HL-60 (cell line): ENCODE data around the gene RIPK3.

Experiments used
- DNase-seq, 2 experiments: peaks; one replicate each; pipeline ENCODE4 v3.0.0-alpha.2; 2010 to 2020; ENCODE audit warnings: low read depth in 1 of 2, low spot score in 1 of 2
- H3K27ac ChIP-seq: fragments of 250-450 bp; sonication (Bioruptor Pico); replicated peaks from 2 replicates; pipeline ENCODE4 v1.5.1; 2020; ENCODE audit warnings: mild to moderate bottlenecking, moderate library complexity
- H3K27me3 ChIP-seq: fragments of 250-450 bp; sonication (Bioruptor Pico); 2 replicates; pipeline ENCODE4 v1.5.1; 2021; ENCODE audit warnings: mild to moderate bottlenecking, moderate library complexity; ENCODE audit not compliant: insufficient read depth, poor library complexity, severe bottlenecking
- H3K4me3 ChIP-seq: replicated peaks from 2 replicates; pipeline ENCODE4 v1.5.1; 2011; ENCODE audit warnings: mild to moderate bottlenecking, control low read depth, low read length; ENCODE audit not compliant: insufficient read depth
- CTCF ChIP-seq: IDR thresholded peaks from one replicate; pipeline ENCODE4 v1.5.1; 2011; ENCODE audit warnings: low read length, control low read depth, inconsistent platforms; ENCODE audit not compliant: insufficient read depth
- GABPA ChIP-seq: IDR thresholded peaks from 2 replicates; pipeline ENCODE4 v1.6.1; 2012; ENCODE audit warnings: low read depth
- POLR2AphosphoS5 ChIP-seq: IDR thresholded peaks from 2 replicates; pipeline ENCODE4 v1.6.1; 2012; ENCODE audit warnings: low read depth
- SPI1 ChIP-seq: IDR thresholded peaks from 2 replicates; pipeline ENCODE4 v1.6.1; 2012; ENCODE audit warnings: low read depth, mild to moderate bottlenecking, borderline replicate concordance
- TF ChIP-seq, protein P1 (sequence below): IDR thresholded peaks from 2 replicates; pipeline ENCODE4 v1.6.1; 2012; ENCODE audit warnings: low read depth; ENCODE audit not compliant: insufficient replicate concordance

The RIPK3 gene

GRCh38 chr14:24369907-24370687, 30.3 kb upstream of the RIPK3 start:
- TF ChIP-seq GABPA (no peak), POLR2AphosphoS5 (no peak), CTCF (no peak), SPI1 (no peak)
- TF ChIP-seq, protein P1, sequence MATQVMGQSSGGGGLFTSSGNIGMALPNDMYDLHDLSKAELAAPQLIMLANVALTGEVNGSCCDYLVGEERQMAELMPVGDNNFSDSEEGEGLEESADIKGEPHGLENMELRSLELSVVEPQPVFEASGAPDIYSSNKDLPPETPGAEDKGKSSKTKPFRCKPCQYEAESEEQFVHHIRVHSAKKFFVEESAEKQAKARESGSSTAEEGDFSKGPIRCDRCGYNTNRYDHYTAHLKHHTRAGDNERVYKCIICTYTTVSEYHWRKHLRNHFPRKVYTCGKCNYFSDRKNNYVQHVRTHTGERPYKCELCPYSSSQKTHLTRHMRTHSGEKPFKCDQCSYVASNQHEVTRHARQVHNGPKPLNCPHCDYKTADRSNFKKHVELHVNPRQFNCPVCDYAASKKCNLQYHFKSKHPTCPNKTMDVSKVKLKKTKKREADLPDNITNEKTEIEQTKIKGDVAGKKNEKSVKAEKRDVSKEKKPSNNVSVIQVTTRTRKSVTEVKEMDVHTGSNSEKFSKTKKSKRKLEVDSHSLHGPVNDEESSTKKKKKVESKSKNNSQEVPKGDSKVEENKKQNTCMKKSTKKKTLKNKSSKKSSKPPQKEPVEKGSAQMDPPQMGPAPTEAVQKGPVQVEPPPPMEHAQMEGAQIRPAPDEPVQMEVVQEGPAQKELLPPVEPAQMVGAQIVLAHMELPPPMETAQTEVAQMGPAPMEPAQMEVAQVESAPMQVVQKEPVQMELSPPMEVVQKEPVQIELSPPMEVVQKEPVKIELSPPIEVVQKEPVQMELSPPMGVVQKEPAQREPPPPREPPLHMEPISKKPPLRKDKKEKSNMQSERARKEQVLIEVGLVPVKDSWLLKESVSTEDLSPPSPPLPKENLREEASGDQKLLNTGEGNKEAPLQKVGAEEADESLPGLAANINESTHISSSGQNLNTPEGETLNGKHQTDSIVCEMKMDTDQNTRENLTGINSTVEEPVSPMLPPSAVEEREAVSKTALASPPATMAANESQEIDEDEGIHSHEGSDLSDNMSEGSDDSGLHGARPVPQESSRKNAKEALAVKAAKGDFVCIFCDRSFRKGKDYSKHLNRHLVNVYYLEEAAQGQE = no peak
- Histone ChIP-seq H3K27me3 (peaks cover 34% of the 10 kb centered on the region), H3K27ac (no peak overlapping the region), H3K4me3 (no peak overlapping the region)
- DNase-seq = no peak

GRCh38 chr14:24369463-24369862, 29.7 kb upstream of the RIPK3 start:
- no peak overlapping the region for H3K4me3 ChIP-seq
- no peak overlapping the region for H3K27ac ChIP-seq
- no peak for DNase-seq
- H3K27me3 ChIP-seq = peaks cover 34% of the 10 kb centered on the region
- TF ChIP-seq, protein P1 = no peak
- TF ChIP-seq GABPA (no peak), CTCF (no peak), SPI1 (no peak), POLR2AphosphoS5 (no peak)

DNA sequence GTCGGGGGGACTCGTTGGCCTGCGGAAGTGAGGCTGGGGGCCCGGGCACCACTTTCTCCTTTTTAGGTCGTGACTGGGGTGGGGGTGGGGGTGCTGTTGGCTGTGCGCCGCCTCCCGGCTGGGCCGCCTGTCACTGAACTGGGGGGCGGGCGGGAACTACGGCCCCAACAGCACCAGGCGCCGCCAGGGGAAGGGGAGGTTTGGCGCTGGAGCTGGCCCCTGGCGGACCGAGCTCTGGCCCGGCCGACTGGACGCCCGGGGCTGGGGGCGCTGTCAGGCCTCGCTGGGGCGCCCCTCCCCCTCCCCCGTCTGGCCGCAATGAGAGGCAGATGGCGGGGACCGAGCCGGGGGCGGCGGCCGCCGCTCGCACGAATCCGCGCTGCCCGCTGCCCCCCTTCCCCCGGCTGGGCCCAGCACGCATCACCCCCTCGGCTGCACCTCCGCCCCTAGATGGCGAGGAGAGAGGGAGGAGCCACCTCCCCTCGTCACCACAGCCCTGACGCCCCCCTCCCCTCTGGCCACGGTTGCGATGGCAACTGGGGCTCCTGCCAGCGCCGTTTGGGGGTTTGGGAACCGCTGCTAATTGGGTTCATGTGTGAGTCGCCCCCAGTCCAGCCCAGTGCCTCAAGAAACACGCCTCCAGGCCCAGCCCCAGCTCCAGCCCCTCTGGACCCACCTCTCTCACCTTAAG, 28.9 kb upstream of the RIPK3 start:
- TF ChIP-seq POLR2AphosphoS5 (no peak), CTCF (no peak), SPI1 (no peak), GABPA (no peak)
- TF ChIP-seq, protein P1 = no peak
- H3K4me3 ChIP-seq = no peak overlapping the region
- H3K27ac ChIP-seq = no peak overlapping the region
- DNase-seq = no peak
- H3K27me3 ChIP-seq = peaks cover 34% of the 10 kb centered on the region
